GM12801 (cell line): ENCODE measurements around the gene CFAP90.

ENCODE experiments used
- CTCF ChIP-seq: IDR thresholded peaks from one replicate; pipeline ENCODE4 v1.5.1; 2011; ENCODE audit warnings: control low read depth; ENCODE audit not compliant: insufficient read length; ENCODE audit errors: extremely low read depth

The CFAP90 gene

DNA sequence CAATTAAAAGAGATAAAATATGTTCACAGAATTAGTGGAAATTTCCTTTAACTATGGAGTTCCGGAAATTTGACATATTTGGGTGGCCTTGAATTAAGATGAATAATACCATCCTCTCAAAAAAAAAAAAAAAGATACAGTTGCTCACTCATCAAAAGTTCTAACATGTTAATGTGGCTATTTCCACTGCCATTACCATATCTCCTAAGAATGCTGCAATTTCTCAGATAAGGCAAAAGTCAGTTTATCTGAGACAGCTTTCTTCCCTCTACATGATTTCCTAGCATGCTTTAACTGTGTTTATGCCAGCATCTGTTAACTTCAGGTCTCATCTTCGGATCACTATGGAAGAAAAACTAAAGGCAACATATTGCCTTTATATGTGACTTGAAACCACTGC lies 15.3 kb upstream of the CFAP90 start:
- no peak for TF ChIP-seq CTCF

- TF ChIP-seq CTCF, result no peak
Observed at GRCh38 chr5:7857926-7858632, 7.1 kb upstream of the CFAP90 start.

DNA sequence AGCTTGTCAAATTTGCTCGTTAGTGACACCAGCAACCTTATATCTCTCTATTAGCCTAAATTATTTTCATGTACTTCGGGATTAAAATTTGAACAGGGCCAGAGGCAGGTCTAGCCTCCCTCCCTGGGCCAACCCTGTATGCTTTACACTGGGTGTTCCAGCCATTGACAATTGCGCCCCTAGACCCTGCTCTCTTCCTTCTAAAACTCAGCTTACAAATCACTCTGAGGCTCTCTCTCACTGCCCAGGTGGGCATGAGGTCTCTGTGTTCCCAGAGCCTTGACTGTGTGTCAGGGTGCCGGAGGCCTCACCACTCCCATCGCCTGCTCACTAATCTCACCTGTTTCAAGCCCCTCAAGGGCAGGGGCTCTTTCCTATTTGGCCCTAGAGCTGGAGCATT lies 6.4 kb upstream of the CFAP90 start:
- TF ChIP-seq CTCF, result no peak

DNA sequence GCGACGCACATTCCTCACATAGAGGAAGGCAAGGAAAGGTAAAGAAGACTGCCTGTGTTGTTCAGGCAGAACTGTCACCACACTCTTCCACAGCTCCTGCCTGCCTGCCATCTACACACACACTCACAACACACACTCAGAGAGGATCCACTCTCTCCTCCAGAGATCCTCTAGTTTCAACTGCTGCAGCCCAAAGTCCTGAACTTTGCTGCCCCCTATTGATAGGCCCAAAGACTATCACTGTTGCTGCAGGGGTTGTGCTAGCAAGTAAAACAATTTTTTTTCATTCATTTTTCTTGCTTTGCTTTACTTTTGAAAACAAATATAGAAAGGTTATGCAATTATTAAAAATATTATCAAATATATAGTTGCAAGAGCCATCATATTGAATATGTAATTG lies 5.9 kb upstream of the CFAP90 start:
- TF ChIP-seq CTCF, result no peak

GRCh38 chr5:7855611-7856010 lies 4.7 kb upstream of the CFAP90 start:
- no peak for TF ChIP-seq CTCF

GRCh38 chr5:7852988-7853387 lies 2.1 kb upstream of the CFAP90 start:
- TF ChIP-seq CTCF, result no peak

GRCh38 chr5:7852542-7852941 lies 1.6 kb upstream of the CFAP90 start:
- no peak for TF ChIP-seq CTCF
